ENCODE measurements around the gene ARSK.
"Not testable (repeated sequence)": the region's sequence is repeated elsewhere in the genome, so short reads cannot be mapped to it uniquely, and the experiment has no call there.

ARSK gene

DNA sequence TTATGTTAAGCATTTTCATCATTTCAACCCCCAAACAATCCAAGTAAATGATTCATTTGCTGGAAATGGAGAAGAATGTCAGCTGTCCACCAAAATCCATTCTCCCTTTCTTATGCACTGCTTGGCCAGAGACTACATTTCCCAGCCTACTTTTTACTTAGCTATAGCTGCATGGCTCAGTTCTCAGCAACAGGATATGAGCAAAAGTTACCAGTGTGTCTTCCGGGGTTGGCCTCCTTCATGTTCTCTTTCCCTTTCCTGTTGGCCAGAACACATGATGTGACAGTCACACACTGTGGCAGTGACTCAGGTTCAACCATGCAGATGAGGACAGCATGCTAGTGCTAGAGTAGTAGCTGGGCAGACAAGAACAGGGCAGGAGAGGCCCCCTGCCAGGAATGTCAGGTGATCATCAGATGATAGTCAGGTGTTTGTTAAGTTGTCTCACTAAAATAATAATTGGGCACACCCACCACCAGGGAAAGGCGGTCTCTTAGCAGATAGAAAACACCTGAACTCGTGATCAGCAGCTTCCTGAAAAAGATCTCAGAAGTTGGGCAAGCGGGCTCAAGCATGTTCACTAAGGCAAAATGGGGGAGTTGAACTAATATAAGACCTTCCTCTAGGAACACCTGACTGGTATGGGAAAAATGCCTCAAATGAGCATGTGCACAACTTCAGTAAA lies 77.2 kb downstream of the ARSK start:
- TF ChIP-seq, protein P1, sequence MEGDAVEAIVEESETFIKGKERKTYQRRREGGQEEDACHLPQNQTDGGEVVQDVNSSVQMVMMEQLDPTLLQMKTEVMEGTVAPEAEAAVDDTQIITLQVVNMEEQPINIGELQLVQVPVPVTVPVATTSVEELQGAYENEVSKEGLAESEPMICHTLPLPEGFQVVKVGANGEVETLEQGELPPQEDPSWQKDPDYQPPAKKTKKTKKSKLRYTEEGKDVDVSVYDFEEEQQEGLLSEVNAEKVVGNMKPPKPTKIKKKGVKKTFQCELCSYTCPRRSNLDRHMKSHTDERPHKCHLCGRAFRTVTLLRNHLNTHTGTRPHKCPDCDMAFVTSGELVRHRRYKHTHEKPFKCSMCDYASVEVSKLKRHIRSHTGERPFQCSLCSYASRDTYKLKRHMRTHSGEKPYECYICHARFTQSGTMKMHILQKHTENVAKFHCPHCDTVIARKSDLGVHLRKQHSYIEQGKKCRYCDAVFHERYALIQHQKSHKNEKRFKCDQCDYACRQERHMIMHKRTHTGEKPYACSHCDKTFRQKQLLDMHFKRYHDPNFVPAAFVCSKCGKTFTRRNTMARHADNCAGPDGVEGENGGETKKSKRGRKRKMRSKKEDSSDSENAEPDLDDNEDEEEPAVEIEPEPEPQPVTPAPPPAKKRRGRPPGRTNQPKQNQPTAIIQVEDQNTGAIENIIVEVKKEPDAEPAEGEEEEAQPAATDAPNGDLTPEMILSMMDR (IDR thresholded peaks at IDR 0.05; ENCODE audit: insufficient read depth, low read depth, low read length, missing control alignments) = no peak
- H3K4me3 ChIP-seq (ENCODE audit: low read length) = no peak overlapping the region
- DNase-seq (ENCODE audit: low read depth) = peak; percentile 54

DNA sequence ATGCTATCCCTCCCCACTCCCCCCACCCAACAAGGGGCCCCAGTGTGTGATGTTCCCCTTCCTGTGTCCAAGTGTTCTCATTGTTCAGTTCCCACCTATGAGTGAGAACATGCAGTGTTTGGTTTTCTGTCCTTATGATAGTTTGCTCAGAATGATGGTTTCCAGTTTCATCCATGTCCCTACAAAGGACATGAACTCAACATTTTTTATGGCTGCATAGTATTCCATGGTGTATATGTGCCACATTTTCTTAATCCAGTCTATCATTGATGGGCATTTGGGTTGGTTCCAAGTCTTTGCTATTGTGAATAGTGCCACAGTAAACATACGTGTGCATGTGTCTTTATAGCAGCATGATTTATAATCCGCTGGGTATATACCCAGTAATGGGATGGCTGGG lies 78.0 kb downstream of the ARSK start:
- H3K4me3 ChIP-seq (ENCODE audit: low read length); DNase-seq (ENCODE audit: low read depth): not testable (repeated sequence)

DNA sequence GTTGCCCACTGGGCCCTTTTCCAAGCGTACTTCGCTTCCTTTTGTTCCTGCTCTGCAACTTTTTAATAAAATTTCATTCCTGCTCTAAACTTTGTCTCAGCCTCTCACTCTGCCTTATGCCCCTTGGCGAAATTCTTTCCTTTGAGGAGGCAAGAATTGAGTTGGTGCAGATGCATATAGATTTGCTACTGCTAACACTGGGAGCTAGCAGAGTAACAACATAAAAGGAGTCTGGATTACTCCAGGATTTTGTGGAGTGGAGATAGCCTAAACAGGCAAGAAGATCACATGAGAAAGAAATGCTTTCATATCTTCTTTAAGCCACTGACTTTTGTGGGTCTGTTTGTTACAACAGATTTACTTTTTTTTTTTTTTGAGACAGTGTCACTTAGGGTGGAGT lies 78.8 kb downstream of the ARSK start:
- DNase-seq (ENCODE audit: low read depth) = no peak
- no peak overlapping the region for H3K4me3 ChIP-seq (ENCODE audit: low read length)
- TF ChIP-seq, protein P1 (IDR thresholded peaks at IDR 0.05; ENCODE audit: insufficient read depth, low read depth, low read length, missing control alignments) = no peak

DNA sequence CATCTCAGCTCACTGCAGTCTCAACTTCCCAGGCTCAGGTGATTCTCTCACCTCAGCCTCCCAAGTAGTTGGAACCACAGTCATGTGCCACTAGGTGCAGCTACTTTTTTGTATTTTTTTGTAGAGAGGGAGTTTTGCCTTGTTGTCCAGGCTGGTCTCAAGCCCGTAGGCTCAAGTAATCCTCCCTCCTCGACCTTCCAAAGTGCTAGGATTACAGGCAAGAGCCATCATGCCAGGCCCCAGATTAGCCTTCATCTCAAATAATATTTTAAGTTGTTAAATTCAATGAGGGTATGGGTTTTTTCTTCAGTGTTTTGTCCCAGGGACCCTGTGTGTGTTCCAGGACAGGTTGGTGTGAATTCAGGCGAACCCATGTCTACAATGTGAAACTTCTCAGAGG lies 79.2 kb downstream of the ARSK start:
- no peak overlapping the region for H3K4me3 ChIP-seq (ENCODE audit: low read length)
- TF ChIP-seq, protein P1 (IDR thresholded peaks at IDR 0.05; ENCODE audit: insufficient read depth, low read depth, low read length, missing control alignments) = no peak
- no peak for DNase-seq (ENCODE audit: low read depth)

DNA sequence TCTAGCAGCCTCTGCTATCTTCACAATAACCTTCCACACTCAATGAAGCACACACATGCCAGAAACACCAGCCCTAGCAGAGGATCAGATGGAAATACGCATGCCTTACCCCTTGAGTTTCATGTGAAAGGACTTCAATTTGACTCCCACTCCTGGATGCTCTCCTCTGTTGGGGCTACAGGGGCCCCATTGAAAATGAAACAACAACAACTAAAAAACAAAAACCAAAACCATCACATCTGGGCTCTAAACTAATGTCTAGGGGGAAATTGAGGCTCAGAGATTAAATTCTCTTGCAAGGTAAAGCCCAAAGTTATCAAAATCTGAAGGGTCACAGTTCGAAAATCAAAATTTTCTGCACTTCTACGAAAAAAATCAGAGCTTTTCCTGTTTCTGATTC lies 83.7 kb downstream of the ARSK start:
- no peak for DNase-seq (ENCODE audit: low read depth)
- TF ChIP-seq, protein P1 (IDR thresholded peaks at IDR 0.05; ENCODE audit: insufficient read depth, low read depth, low read length, missing control alignments) = no peak
- H3K4me3 ChIP-seq (ENCODE audit: low read length) = no peak overlapping the region

DNA sequence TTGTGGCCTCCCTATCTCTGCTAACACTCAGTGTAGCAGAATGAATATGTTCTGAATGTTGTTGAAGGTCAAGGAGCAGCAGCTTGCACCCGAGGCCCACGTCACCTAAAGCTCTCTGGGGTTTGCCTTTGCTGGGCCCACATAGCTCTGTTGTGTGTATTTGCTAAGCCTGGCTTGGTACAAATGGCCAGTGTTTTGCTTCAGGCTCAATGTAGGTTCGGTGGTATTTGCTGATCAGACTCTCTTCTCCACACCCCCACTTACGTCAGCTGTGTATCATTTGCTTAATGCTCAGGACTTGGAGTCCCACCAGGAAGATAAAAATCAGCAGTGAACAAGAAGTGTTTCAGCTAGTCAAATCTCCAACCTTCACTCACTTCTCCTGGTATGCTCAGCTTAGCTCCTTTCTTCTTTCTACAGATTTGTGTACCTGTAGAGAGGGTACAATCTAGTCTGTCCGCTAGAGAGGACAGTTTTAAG lies 86.9 kb downstream of the ARSK start:
- no peak for DNase-seq (ENCODE audit: low read depth)
- TF ChIP-seq, protein P1 (IDR thresholded peaks at IDR 0.05; ENCODE audit: insufficient read depth, low read depth, low read length, missing control alignments) = no peak

DNA sequence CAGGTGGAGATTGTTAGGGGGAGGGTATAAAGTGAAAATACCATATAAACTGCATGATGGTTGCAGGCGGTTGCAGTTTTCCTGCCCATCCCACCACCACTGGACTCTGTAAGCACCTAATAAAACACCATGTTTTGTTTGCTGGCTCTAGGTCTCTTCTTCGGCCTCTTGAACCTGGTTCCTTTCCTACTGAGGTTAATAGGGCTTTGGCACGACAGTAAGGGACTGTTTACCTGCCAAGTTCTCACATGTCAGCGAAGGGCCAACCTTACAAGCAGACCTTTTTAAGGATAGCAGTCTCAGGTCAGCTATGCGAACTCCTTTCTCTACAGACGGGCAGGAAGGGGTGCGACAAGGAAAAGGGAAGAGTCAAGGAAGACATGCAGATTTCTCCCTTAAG lies 88.3 kb downstream of the ARSK start:
- TF ChIP-seq, protein P1 (IDR thresholded peaks at IDR 0.05; ENCODE audit: insufficient read depth, low read depth, low read length, missing control alignments) = no peak
- DNase-seq (ENCODE audit: low read depth) = no peak
- H3K4me3 ChIP-seq (ENCODE audit: low read length) = no peak overlapping the region

More for the DNA sequence above, 86.9 kb downstream of the ARSK start:
- no peak overlapping the region for H3K4me3 ChIP-seq (ENCODE audit: low read length)
